Loucy (cell line): ENCODE measurements around the gene LPP.

Source experiments
- EZH2phosphoT487 ChIP-seq: fragments of 200-600 bp; IDR thresholded peaks from 2 replicates; pipeline ENCODE4 v1.6.1; 2018; ENCODE audit warnings: antibody characterized with exemption, mild to moderate bottlenecking, moderate library complexity, borderline replicate concordance
- TF ChIP-seq, protein P1 (sequence below): fragments of 200-600 bp; sonication (generic); conservative IDR thresholded peaks from 2 replicates; pipeline ENCODE4 v1.5.1; 2014; ENCODE audit warnings: mild to moderate bottlenecking, antibody characterized with exemption, low read length

DNA sequence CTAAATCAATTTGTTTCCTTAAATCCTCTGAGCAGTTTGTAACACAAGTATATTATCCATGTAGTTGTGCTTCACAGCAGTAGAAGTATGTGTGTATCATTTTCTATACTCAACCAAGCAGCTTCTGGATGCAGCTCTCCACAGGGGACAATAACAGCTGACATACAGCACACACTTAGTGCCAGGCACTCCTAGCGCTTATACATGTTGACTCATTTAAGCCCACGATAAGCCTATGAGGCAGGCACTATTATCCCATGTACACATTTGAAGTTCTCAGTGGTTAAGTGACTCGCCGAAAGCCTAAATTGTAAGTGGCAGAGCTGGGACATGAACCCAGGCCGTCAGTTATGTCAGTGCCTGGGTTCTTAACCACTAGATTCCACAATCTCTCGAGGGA, 20.3 kb upstream of the LPP start:
- TF ChIP-seq, protein P1, sequence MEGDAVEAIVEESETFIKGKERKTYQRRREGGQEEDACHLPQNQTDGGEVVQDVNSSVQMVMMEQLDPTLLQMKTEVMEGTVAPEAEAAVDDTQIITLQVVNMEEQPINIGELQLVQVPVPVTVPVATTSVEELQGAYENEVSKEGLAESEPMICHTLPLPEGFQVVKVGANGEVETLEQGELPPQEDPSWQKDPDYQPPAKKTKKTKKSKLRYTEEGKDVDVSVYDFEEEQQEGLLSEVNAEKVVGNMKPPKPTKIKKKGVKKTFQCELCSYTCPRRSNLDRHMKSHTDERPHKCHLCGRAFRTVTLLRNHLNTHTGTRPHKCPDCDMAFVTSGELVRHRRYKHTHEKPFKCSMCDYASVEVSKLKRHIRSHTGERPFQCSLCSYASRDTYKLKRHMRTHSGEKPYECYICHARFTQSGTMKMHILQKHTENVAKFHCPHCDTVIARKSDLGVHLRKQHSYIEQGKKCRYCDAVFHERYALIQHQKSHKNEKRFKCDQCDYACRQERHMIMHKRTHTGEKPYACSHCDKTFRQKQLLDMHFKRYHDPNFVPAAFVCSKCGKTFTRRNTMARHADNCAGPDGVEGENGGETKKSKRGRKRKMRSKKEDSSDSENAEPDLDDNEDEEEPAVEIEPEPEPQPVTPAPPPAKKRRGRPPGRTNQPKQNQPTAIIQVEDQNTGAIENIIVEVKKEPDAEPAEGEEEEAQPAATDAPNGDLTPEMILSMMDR: no peak
- no peak for TF ChIP-seq EZH2phosphoT487
